B cell (primary cell): Measurements from ENCODE around the gene PIGM.

Source experiments
- EZH2 ChIP-seq: IDR thresholded peaks from 2 replicates; pipeline ENCODE4 v1.6.1; 2012; ENCODE audit warnings: borderline replicate concordance, low read depth, mild to moderate bottlenecking, moderate library complexity, low read length; ENCODE audit not compliant: insufficient read depth, poor library complexity, severe bottlenecking
- TF ChIP-seq, protein P1 (sequence below): fragments of 200-600 bp; IDR thresholded peaks from one replicate; pipeline ENCODE4 v1.8.0; 2022; ENCODE audit warnings: antibody characterized with exemption, mild to moderate bottlenecking

DNA sequence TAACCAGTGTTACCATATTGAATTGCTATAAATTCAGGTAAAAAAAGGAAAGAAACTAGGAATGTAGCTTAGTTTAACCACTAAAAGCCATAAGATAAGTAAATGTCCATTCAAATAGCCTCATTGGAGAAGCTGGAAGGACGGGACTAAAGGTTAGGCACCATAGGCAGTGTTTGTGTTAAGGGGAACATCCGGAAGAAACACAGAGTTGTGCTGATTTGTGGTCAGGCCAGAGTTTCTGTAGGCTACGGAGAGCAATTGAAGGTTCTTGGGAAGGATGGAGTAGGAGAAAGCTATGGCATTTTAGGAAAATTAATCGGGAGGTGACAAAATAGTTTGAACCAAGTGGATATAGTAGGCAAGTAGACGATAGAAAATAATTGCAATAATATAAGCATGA is 39.5 kb upstream of the PIGM start:
- no peak for TF ChIP-seq EZH2
- TF ChIP-seq, protein P1, sequence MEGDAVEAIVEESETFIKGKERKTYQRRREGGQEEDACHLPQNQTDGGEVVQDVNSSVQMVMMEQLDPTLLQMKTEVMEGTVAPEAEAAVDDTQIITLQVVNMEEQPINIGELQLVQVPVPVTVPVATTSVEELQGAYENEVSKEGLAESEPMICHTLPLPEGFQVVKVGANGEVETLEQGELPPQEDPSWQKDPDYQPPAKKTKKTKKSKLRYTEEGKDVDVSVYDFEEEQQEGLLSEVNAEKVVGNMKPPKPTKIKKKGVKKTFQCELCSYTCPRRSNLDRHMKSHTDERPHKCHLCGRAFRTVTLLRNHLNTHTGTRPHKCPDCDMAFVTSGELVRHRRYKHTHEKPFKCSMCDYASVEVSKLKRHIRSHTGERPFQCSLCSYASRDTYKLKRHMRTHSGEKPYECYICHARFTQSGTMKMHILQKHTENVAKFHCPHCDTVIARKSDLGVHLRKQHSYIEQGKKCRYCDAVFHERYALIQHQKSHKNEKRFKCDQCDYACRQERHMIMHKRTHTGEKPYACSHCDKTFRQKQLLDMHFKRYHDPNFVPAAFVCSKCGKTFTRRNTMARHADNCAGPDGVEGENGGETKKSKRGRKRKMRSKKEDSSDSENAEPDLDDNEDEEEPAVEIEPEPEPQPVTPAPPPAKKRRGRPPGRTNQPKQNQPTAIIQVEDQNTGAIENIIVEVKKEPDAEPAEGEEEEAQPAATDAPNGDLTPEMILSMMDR, result no peak
